ENCODE measurements around the gene TNNC2.

GRCh38 chr20:45867136-45867818 is 40.2 kb upstream of the TNNC2 start:
- TF ChIP-seq EZH2 (IDR thresholded peaks at IDR 0.05; ENCODE audit: borderline replicate concordance, insufficient read depth, low read length, poor library complexity, severe bottlenecking): no peak
- no peak for TF ChIP-seq CTCF (IDR thresholded peaks at IDR 0.05; ENCODE audit: poor library complexity, severe bottlenecking)
- no peak for TF ChIP-seq SMC3 (conservative IDR thresholded peaks at IDR 0.05; ENCODE audit: poor library complexity)
- no peak for TF ChIP-seq POLR2AphosphoS5 (IDR thresholded peaks at IDR 0.05)
- no peak for TF ChIP-seq RAD21 (conservative IDR thresholded peaks at IDR 0.05)

All from neural cell (in vitro differentiated cells).